AG08396 (cell line): ENCODE measurements around the gene SLC36A1.

Experiments
- DNase-seq: peaks from one replicate; pipeline ENCODE4 v3.0.0; 2012; ENCODE audit warnings: low spot score, mixed read lengths

The SLC36A1 gene

GRCh38 chr5:151534350-151534749, 86.9 kb downstream of the SLC36A1 start:
- DNase-seq: no peak

DNA sequence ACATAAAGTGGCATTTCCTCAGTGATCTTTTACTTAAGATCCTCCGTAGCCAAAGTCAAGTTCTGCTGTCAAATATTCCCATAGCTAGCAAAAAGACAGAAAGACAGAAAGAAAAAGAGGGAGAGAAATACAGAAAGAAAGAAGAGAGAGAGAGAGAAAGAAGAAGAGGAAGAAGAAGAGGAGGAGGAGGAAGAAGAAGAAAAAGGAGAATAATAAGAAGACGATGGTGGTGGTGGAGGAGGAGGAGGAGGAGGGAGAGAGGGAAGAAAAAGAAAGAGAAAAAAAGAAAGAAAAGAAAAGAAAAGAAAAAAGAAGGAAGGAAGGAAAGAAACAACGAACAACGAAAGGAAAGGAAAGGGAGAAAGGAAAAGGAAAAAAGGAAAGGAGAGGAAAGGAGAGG, 89.6 kb downstream of the SLC36A1 start:
- DNase-seq: no peak

- no peak for DNase-seq
Measured at GRCh38 chr5:151541571-151541970, 94.2 kb downstream of the SLC36A1 start.
